Chondrocyte (in vitro differentiated cells): ENCODE measurements around the gene EXOC3L4. TPM values are rescaled to one million over a fixed set of nuclear protein-coding genes. Genes with fewer than 3 reads are reported as not detected.
"Not testable (repeated sequence)": the region's sequence is repeated elsewhere in the genome, so short reads cannot be mapped to it uniquely, and the experiment has no call there.

Experiments
- DNase-seq: peaks from one replicate; pipeline ENCODE4 v3.0.0; 2021; ENCODE audit warnings: mixed read lengths, low spot score
- H3K27ac Mint-ChIP-seq: one replicate; pipeline ENCODE4 v1.8.0; 2021; ENCODE audit warnings: mild to moderate bottlenecking, moderate library complexity, mixed read lengths; ENCODE audit not compliant: unreplicated experiment
- H3K27me3 Mint-ChIP-seq: 2 replicates; pipeline ENCODE4 v1.8.0; 2021; ENCODE audit warnings: low read depth, mixed read lengths
- H3K36me3 Mint-ChIP-seq: 2 replicates; pipeline ENCODE4 v1.8.0; 2021; ENCODE audit warnings: low read depth, mixed read lengths
- H3K4me1 Mint-ChIP-seq: 2 replicates; pipeline ENCODE4 v1.8.0; 2021; ENCODE audit warnings: low read depth, mild to moderate bottlenecking, mixed read lengths
- H3K4me3 Mint-ChIP-seq: one replicate; pipeline ENCODE4 v1.8.0; 2021; ENCODE audit warnings: mild to moderate bottlenecking, moderate library complexity, mixed read lengths; ENCODE audit not compliant: unreplicated experiment
- H3K9me3 Mint-ChIP-seq: 2 replicates; pipeline ENCODE4 v1.8.0; 2021; ENCODE audit warnings: low read depth, mixed read lengths
- CTCF ChIP-seq: fragments of 200-600 bp; sonication (generic); IDR thresholded peaks from 2 replicates; pipeline ENCODE4 v1.5.0; 2021; ENCODE audit warnings: antibody characterized with exemption, mild to moderate bottlenecking, moderate library complexity
- total RNA-seq: library from RNA; stranded (reverse); gene quantifications from 3 replicates; pipeline ENCODE4 v1.2.1, GENCODE V29; 2021

Gene EXOC3L4
- total RNA-seq, 1 donor from 2014 or later, result not detected

- H3K27me3 Mint-ChIP-seq, result no peaks in the 10 kb centered on the region
- peaks cover 22% of the 10 kb centered on the region for H3K4me1 Mint-ChIP-seq
- H3K36me3 Mint-ChIP-seq, result no peaks in the 10 kb centered on the region
- H3K27ac Mint-ChIP-seq, result no peak overlapping the region
- no peaks in the 10 kb centered on the region for H3K9me3 Mint-ChIP-seq
- no peak for TF ChIP-seq CTCF
- H3K4me3 Mint-ChIP-seq, result no peak overlapping the region
- no peak for DNase-seq
Measured at GRCh38 chr14:103113303-103113702, 18.8 kb downstream of the EXOC3L4 start.

GRCh38 chr14:103113774-103114173 is 19.2 kb downstream of the EXOC3L4 start:
- no peaks in the 10 kb centered on the region for H3K27me3 Mint-ChIP-seq
- no peak for DNase-seq
- H3K9me3 Mint-ChIP-seq, result no peaks in the 10 kb centered on the region
- no peaks in the 10 kb centered on the region for H3K36me3 Mint-ChIP-seq
- peaks cover 21% of the 10 kb centered on the region for H3K4me1 Mint-ChIP-seq
- H3K27ac Mint-ChIP-seq, result no peak overlapping the region
- H3K4me3 Mint-ChIP-seq, result no peak overlapping the region
- no peak for TF ChIP-seq CTCF

GRCh38 chr14:103115086-103115679 is 20.7 kb downstream of the EXOC3L4 start:
- H3K27me3 Mint-ChIP-seq, DNase-seq, H3K36me3 Mint-ChIP-seq, H3K9me3 Mint-ChIP-seq, H3K4me3 Mint-ChIP-seq, H3K27ac Mint-ChIP-seq: not testable (repeated sequence)
- H3K4me1 Mint-ChIP-seq, result peaks cover 12% of the 10 kb centered on the region

GRCh38 chr14:103115845-103116572 is 21.5 kb downstream of the EXOC3L4 start:
- H3K27me3 Mint-ChIP-seq, result no peaks in the 10 kb centered on the region
- no peak for TF ChIP-seq CTCF
- DNase-seq, result no peak

GRCh38 chr14:103116636-103117035 is 22.1 kb downstream of the EXOC3L4 start:
- no peaks in the 10 kb centered on the region for H3K9me3 Mint-ChIP-seq
- H3K4me3 Mint-ChIP-seq, result no peak overlapping the region
- no peak overlapping the region for H3K27ac Mint-ChIP-seq
- no peak for DNase-seq
- peaks cover 10% of the 10 kb centered on the region for H3K4me1 Mint-ChIP-seq
- no peaks in the 10 kb centered on the region for H3K36me3 Mint-ChIP-seq
- TF ChIP-seq CTCF, result no peak
- no peaks in the 10 kb centered on the region for H3K27me3 Mint-ChIP-seq

More at GRCh38 chr14:103115845-103116572, 21.5 kb downstream of the EXOC3L4 start:
- H3K4me3 Mint-ChIP-seq, result no peak overlapping the region
- H3K9me3 Mint-ChIP-seq, result no peaks in the 10 kb centered on the region
- H3K4me1 Mint-ChIP-seq, result peaks cover 7% of the 10 kb centered on the region
- no peaks in the 10 kb centered on the region for H3K36me3 Mint-ChIP-seq
- no peak overlapping the region for H3K27ac Mint-ChIP-seq

GRCh38 chr14:103117499-103117898 is 23.0 kb downstream of the EXOC3L4 start:
- not testable (repeated sequence) for H3K4me3 Mint-ChIP-seq, H3K27ac Mint-ChIP-seq, DNase-seq, H3K36me3 Mint-ChIP-seq, H3K27me3 Mint-ChIP-seq, H3K9me3 Mint-ChIP-seq
- peaks cover 17% of the 10 kb centered on the region for H3K4me1 Mint-ChIP-seq
